OCI-LY1 (cell line): ENCODE results near the gene ELL3.
"Not testable (repeated sequence)": the region's sequence is repeated elsewhere in the genome, so short reads cannot be mapped to it uniquely, and the experiment has no call there.

Experiments
- EZH2 ChIP-seq: fragments of 200-600 bp; sonication (generic), shearing (Covaris generic); IDR thresholded peaks from 2 replicates; pipeline ENCODE4 v1.8.0; 2017; ENCODE audit warnings: borderline replicate concordance, mixed run types, mild to moderate bottlenecking, antibody characterized with exemption, low read length, moderate library complexity, mixed read lengths
- TF ChIP-seq, protein P1 (sequence below): fragments of 200-600 bp; sonication (generic), shearing (Covaris generic); IDR thresholded peaks from 2 replicates; pipeline ENCODE4 v1.5.1; 2017; ENCODE audit warnings: mild to moderate bottlenecking, antibody characterized with exemption, low read length, moderate library complexity, mixed read lengths

DNA sequence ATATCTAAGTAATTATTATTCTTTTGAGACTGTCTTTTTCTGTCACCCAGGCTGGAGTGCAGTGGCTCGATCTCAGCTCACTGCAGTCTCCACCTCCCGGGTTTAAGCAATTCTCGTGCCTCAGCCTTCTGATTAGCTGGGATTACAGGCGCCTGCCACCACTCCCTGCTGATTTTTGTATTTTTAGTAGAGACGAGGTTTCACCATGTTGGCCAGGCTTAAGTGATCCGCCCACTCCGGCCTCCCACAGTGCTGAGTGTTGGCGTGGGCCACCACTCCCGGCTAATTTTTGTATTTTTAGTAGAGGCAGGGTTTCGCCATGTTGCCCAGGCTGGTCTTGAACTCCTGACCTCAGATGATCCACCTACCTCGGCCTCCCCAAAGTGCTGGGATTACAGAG, 48.5 kb upstream of the ELL3 start:
- TF ChIP-seq, protein P1, sequence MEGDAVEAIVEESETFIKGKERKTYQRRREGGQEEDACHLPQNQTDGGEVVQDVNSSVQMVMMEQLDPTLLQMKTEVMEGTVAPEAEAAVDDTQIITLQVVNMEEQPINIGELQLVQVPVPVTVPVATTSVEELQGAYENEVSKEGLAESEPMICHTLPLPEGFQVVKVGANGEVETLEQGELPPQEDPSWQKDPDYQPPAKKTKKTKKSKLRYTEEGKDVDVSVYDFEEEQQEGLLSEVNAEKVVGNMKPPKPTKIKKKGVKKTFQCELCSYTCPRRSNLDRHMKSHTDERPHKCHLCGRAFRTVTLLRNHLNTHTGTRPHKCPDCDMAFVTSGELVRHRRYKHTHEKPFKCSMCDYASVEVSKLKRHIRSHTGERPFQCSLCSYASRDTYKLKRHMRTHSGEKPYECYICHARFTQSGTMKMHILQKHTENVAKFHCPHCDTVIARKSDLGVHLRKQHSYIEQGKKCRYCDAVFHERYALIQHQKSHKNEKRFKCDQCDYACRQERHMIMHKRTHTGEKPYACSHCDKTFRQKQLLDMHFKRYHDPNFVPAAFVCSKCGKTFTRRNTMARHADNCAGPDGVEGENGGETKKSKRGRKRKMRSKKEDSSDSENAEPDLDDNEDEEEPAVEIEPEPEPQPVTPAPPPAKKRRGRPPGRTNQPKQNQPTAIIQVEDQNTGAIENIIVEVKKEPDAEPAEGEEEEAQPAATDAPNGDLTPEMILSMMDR: not testable (repeated sequence)
- not testable (repeated sequence) for TF ChIP-seq EZH2
